Measurements from ENCODE around the gene METTL16. TPM values are rescaled to one million over a fixed set of nuclear protein-coding genes. Genes with fewer than 3 reads are reported as not detected.

Gene METTL16
- polyA plus RNA-seq, 1 donor (not counting 4 experiments of a cell fraction or from before 2014, with no cell fraction given) = 16.6 TPM

DNA sequence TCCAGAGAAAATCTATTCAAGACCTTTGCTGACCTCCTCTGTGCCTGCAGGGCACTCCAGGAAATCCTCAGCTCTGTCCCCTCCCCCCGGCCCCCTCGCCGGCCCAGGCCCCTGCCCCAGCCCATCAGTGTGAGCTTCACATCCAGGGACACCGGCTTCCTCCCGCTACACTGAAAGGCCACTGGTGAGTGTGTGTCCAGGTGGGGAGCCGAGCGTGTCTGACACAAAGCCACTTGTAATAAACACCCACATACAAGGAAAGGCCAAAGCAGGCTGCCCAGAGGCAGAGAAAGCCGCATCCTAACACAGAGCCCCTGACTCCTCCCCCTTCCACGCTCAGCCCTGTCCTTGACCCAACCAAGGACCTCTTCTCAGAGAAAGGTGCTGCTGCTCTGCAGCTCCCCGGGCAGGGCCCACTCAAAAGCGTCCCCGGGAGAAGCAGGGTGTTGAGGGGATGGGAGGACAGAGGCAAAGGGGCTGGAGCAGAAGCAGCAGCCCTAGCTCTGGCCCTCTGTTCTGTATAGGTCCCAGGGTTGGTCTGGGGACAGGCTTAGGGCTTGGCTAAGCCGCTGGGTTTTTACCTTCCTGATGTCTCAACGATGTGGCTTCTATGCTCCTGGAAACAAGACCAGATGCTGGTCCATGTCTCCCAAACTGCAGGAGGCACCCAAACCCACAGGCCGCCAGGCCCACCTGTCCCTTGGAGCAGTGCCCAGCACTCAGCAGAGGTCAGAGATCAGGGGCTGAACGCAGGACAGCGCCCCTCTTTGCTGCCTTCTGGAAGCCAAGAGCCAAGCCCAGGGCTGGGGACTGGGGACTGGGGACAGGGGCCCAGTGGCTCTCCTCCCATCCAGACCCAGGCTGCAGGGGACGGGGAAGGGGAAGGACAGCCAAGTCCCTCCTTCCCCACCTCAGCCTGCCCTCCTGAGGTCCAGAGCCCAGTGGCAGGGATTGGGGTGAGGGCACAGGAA lies 126.2 kb downstream of the METTL16 start:
- H3K27ac ChIP-seq (ENCODE audit: control insufficient read depth, insufficient read depth, low read length) = no peak overlapping the region
- H2AFZ ChIP-seq (ENCODE audit: control insufficient read depth, low read length) = no peak overlapping the region
- H3K27me3 ChIP-seq (ENCODE audit: control insufficient read depth, extremely low read depth, insufficient read depth, low read length) = no peaks in the 10 kb centered on the region
- H4K20me1 ChIP-seq (ENCODE audit: control insufficient read depth, extremely low read depth, insufficient read depth, low read length) = no peaks in the 10 kb centered on the region
- no peak overlapping the region for H3K4me3 ChIP-seq (ENCODE audit: control insufficient read depth in 2 of 3, extremely low read depth in 1 of 3, insufficient read depth in 2 of 3, low read depth in 1 of 3, low read length in 3 of 3)
- peaks cover 14 to 28% of the 10 kb centered on the region in 2 experiments for H3K36me3 ChIP-seq (ENCODE audit: control insufficient read depth in 2 of 2, extremely low read depth in 1 of 2, insufficient read depth in 2 of 2, low read length in 2 of 2)
- no peaks in the 10 kb centered on the region for H3K9me1 ChIP-seq (ENCODE audit: control insufficient read depth, extremely low read depth, insufficient read depth, low read length)
- no peak overlapping the region for H3K9ac ChIP-seq (ENCODE audit: control insufficient read depth, extremely low read depth, insufficient read depth, low read length)
- FAIRE-seq = no peak
- TF ChIP-seq, protein P1, sequence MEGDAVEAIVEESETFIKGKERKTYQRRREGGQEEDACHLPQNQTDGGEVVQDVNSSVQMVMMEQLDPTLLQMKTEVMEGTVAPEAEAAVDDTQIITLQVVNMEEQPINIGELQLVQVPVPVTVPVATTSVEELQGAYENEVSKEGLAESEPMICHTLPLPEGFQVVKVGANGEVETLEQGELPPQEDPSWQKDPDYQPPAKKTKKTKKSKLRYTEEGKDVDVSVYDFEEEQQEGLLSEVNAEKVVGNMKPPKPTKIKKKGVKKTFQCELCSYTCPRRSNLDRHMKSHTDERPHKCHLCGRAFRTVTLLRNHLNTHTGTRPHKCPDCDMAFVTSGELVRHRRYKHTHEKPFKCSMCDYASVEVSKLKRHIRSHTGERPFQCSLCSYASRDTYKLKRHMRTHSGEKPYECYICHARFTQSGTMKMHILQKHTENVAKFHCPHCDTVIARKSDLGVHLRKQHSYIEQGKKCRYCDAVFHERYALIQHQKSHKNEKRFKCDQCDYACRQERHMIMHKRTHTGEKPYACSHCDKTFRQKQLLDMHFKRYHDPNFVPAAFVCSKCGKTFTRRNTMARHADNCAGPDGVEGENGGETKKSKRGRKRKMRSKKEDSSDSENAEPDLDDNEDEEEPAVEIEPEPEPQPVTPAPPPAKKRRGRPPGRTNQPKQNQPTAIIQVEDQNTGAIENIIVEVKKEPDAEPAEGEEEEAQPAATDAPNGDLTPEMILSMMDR (optimal IDR thresholded peaks at IDR 0.05 in 1 of 3, IDR thresholded peaks at IDR 0.05 in 1 of 3, conservative IDR thresholded peaks at IDR 0.05 in 1 of 3; ENCODE audit: extremely low read depth in 1 of 3, insufficient read depth in 2 of 3, low read length in 3 of 3) = no peak
- no peak for TF ChIP-seq EZH2 (IDR thresholded peaks at IDR 0.05; ENCODE audit: low read length)
- no peak for DNase-seq (ENCODE audit: low read depth, low spot score)
- no peak overlapping the region for H3K4me2 ChIP-seq (ENCODE audit: control insufficient read depth, extremely low read depth, insufficient read depth, low read depth, low read length)
- H3K79me2 ChIP-seq (ENCODE audit: control insufficient read depth, insufficient read depth, low read length) = no peaks in the 10 kb centered on the region
- no peaks in the 10 kb centered on the region for H3K9me3 ChIP-seq (ENCODE audit: control insufficient read depth, low read depth, low read length)
- peaks cover 2% of the 10 kb centered on the region for H3K4me1 ChIP-seq (ENCODE audit: control insufficient read depth, extremely low read depth, insufficient read depth, low read length)
- dilution Hi-C loops (cut with MboI; ENCODE audit: extremely low pct_ligation_motif_present, low sequenced_read_pairs) = no loop called here

DNA sequence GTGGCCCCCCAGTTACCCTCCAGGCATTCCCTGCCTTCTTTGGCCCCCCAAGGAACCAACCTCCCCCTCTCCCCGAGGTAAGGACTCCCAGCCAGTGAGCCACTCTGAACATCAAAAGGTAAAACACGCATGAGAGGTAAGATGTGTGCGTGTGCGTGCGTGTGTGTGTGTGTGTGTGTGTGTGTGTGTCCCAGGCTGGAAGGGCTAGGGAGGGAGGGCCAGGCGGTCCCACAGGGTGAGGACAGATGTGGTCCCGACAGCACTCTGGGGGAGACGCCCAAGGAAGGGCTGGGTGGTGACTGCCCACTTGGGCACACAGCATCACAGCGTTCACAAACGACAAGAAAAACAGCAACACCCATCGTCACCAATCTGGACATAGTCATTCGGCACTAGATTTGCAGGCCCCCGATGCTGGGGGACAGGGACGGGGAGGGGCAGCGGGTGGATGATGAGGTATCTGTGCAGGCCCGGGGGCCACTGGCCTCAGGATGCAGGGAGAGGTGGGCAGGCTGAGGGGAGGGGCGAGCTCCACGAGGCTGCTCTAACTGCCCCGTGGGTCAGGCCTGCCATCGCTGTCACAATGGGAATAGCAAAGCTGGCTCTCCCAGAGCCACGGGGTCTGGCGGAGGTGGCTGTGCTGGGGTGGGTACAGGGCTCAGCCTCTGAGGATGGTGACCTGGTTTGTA lies 127.1 kb downstream of the METTL16 start:
- H3K4me2 ChIP-seq (ENCODE audit: control insufficient read depth, extremely low read depth, insufficient read depth, low read depth, low read length) = no peak overlapping the region
- H3K9ac ChIP-seq (ENCODE audit: control insufficient read depth, extremely low read depth, insufficient read depth, low read length) = no peak overlapping the region
- no peak for FAIRE-seq

More for the DNA sequence above, 127.1 kb downstream of the METTL16 start:
- Histone ChIP-seq H4K20me1 (ENCODE audit: control insufficient read depth, extremely low read depth, insufficient read depth, low read length) (no peaks in the 10 kb centered on the region), H2AFZ (ENCODE audit: control insufficient read depth, low read length) (no peak overlapping the region), H3K27ac (ENCODE audit: control insufficient read depth, insufficient read depth, low read length) (no peak overlapping the region), H3K4me3 (ENCODE audit: control insufficient read depth in 2 of 3, extremely low read depth in 1 of 3, insufficient read depth in 2 of 3, low read depth in 1 of 3, low read length in 3 of 3) (no peak overlapping the region), H3K4me1 (ENCODE audit: control insufficient read depth, extremely low read depth, insufficient read depth, low read length) (peaks cover 2% of the 10 kb centered on the region), H3K9me3 (ENCODE audit: control insufficient read depth, low read depth, low read length) (no peaks in the 10 kb centered on the region), H3K36me3 (ENCODE audit: control insufficient read depth in 2 of 2, extremely low read depth in 1 of 2, insufficient read depth in 2 of 2, low read length in 2 of 2) (peaks cover 13 to 22% of the 10 kb centered on the region in 2 experiments), H3K79me2 (ENCODE audit: control insufficient read depth, insufficient read depth, low read length) (no peaks in the 10 kb centered on the region), H3K27me3 (ENCODE audit: control insufficient read depth, extremely low read depth, insufficient read depth, low read length) (no peaks in the 10 kb centered on the region), H3K9me1 (ENCODE audit: control insufficient read depth, extremely low read depth, insufficient read depth, low read length) (no peaks in the 10 kb centered on the region)
- DNase-seq (ENCODE audit: low read depth, low spot score) = no peak
- TF ChIP-seq EZH2 (IDR thresholded peaks at IDR 0.05; ENCODE audit: low read length) = no peak
- TF ChIP-seq, protein P1 (optimal IDR thresholded peaks at IDR 0.05 in 1 of 3, IDR thresholded peaks at IDR 0.05 in 1 of 3, conservative IDR thresholded peaks at IDR 0.05 in 1 of 3; ENCODE audit: extremely low read depth in 1 of 3, insufficient read depth in 2 of 3, low read length in 3 of 3) = no peak
- dilution Hi-C loops (cut with MboI; ENCODE audit: extremely low pct_ligation_motif_present, low sequenced_read_pairs) = no loop called here
